Neutrophil (primary cell): ENCODE measurements around the gene ARRDC1.
"Not testable (repeated sequence)": the region's sequence is repeated elsewhere in the genome, so short reads cannot be mapped to it uniquely, and the experiment has no call there.

Experiments
- H3K27ac ChIP-seq: fragments of 200-600 bp; sonication (generic); 2 replicates; pipeline ENCODE4 v1.5.1; 2016; ENCODE audit warnings: mild to moderate bottlenecking, moderate library complexity
- H3K27me3 ChIP-seq: fragments of 200-600 bp; sonication (generic); 2 replicates; pipeline ENCODE4 v1.6.0; 2016; ENCODE audit warnings: mild to moderate bottlenecking
- H3K36me3 ChIP-seq: fragments of 200-600 bp; sonication (generic); 2 replicates; pipeline ENCODE4 v1.5.1; 2017
- H3K4me1 ChIP-seq, 2 experiments: fragments of 200-600 bp in 1 of 2; sonication (generic) in 1 of 2; 1 replicate in 1 of 2; 2 replicates in 1 of 2; pipeline versions ENCODE4 v1.5.1 to v1.6.1; 2013 to 2016; ENCODE audit warnings: low read depth in 1 of 2, low read length in 1 of 2, mild to moderate bottlenecking in 1 of 2, moderate library complexity in 1 of 2; ENCODE audit not compliant: control insufficient read depth in 1 of 2, insufficient read depth in 1 of 2
- H3K4me3 ChIP-seq, 2 experiments: fragments of 200-600 bp in 1 of 2; sonication (generic) in 1 of 2; 1 replicate in 1 of 2; 2 replicates in 1 of 2; pipeline ENCODE4 v1.5.1; 2013 to 2016; ENCODE audit warnings: low read depth in 1 of 2, low read length in 1 of 2, mild to moderate bottlenecking in 1 of 2, moderate library complexity in 1 of 2
- H3K9me3 ChIP-seq: fragments of 200-600 bp; sonication (generic); 2 replicates; pipeline ENCODE4 v1.5.1; 2016
- TF ChIP-seq, protein P1 (sequence below): fragments of 200-600 bp; sonication (generic); IDR thresholded peaks from 2 replicates; pipeline ENCODE4 v1.5.1; 2016; ENCODE audit warnings: antibody characterized with exemption

ARRDC1 gene

DNA sequence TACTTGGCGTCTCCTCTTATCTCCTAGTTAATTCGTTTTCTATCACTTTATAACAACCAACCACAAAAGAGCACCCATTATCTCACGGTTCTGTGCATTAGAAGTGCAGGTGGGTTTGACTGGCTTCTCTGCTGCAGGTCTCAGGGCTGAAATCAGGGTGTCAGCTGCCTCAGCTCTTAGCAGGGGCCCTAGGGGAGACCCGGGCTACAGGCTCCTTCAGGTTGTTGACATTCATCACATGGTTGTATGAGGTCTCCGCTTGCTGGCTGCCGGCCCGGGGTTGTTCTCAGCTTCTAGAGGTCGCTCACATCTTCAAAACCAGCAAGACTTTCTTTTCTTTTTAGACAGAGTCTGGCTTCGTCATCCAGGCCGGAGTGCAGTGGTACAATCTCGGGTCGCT, 12.3 kb upstream of the ARRDC1 start:
- peaks cover 4% of the 10 kb centered on the region for H3K27me3 ChIP-seq
- peaks cover 28 to 33% of the 10 kb centered on the region in 2 experiments for H3K4me1 ChIP-seq
- H3K36me3 ChIP-seq = no peaks in the 10 kb centered on the region
- H3K9me3 ChIP-seq = no peaks in the 10 kb centered on the region
- H3K27ac ChIP-seq = peak overlapping the region; percentile 50
- H3K4me3 ChIP-seq = peak overlapping the region in 1 of 2 experiments; percentile 15
- TF ChIP-seq, protein P1, sequence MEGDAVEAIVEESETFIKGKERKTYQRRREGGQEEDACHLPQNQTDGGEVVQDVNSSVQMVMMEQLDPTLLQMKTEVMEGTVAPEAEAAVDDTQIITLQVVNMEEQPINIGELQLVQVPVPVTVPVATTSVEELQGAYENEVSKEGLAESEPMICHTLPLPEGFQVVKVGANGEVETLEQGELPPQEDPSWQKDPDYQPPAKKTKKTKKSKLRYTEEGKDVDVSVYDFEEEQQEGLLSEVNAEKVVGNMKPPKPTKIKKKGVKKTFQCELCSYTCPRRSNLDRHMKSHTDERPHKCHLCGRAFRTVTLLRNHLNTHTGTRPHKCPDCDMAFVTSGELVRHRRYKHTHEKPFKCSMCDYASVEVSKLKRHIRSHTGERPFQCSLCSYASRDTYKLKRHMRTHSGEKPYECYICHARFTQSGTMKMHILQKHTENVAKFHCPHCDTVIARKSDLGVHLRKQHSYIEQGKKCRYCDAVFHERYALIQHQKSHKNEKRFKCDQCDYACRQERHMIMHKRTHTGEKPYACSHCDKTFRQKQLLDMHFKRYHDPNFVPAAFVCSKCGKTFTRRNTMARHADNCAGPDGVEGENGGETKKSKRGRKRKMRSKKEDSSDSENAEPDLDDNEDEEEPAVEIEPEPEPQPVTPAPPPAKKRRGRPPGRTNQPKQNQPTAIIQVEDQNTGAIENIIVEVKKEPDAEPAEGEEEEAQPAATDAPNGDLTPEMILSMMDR = no peak

DNA sequence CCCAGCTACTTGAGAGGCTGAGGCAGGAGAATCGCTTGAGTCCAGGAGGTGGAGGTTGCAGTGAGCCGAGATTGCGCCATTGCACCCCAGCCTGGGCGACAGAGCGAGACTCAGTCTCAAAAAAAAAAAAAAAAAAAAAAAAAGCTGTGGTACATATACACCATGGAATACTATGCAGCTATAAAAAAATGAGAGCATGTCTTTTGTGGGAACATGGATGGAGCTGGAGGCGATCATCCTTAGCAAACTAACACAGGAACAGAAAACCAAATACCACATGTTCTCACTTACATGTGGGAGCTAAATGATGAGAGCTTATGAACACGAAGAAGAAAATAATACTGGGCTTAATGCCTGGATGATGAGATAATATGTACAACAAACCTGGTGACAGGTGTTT, 8.9 kb upstream of the ARRDC1 start:
- not testable (repeated sequence) for H3K4me3 ChIP-seq, H3K9me3 ChIP-seq

DNA sequence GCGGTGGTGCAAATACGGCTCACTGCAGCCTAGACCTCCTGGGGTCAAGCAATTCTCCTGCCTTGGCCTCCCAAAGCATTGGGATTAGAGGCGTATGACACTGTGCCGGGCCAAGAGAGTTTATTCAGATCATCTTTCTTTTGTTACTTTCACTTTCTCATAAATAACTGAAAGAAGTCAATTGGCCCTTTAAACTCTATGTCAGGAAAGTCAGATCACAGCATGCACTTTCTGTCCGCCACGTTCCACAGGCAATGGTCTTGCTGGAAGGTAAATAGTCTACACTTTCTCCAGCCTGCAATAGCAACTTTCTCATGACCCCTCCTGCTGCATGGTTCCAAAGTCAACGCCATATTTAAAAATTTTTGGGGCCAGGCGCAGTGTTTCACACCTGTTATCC, 6.5 kb upstream of the ARRDC1 start:
- Histone ChIP-seq H3K27me3 (no peaks in the 10 kb centered on the region), H3K4me3 (no peak overlapping the region), H3K9me3 (no peaks in the 10 kb centered on the region), H3K27ac (no peak overlapping the region), H3K36me3 (no peaks in the 10 kb centered on the region), H3K4me1 (peaks cover 12 to 13% of the 10 kb centered on the region in 2 experiments)
- TF ChIP-seq, protein P1 = no peak

More for the DNA sequence above, 8.9 kb upstream of the ARRDC1 start:
- not testable (repeated sequence) for H3K27me3 ChIP-seq, H3K27ac ChIP-seq, H3K36me3 ChIP-seq
- H3K4me1 ChIP-seq = peaks cover 12 to 14% of the 10 kb centered on the region in 2 experiments

DNA sequence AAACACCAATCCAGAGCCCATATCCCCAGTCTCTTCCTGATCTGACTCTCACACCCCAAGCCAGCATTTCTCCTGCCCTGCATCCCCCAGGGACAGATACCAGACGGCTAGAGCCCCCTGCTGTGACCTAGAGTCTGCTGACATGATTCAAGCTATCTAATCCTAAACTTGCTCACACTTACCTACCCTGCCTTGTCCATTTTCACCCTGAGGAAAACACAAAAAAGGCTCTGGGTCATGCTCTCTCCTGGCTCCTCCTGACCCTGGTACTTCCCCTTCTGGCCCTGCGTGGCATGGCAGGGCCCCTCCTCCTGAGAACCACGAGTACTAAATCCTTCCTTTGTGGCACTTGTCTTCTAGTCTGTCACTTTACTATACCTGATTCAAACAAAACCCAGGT, 2.8 kb upstream of the ARRDC1 start:
- Histone ChIP-seq H3K9me3 (no peaks in the 10 kb centered on the region), H3K4me1 (peaks cover 29 to 37% of the 10 kb centered on the region in 2 experiments), H3K4me3 (no peak overlapping the region), H3K36me3 (no peaks in the 10 kb centered on the region), H3K27me3 (no peaks in the 10 kb centered on the region), H3K27ac (peak overlapping the region; percentile 59)
- TF ChIP-seq, protein P1 = peak; percentile 43

DNA sequence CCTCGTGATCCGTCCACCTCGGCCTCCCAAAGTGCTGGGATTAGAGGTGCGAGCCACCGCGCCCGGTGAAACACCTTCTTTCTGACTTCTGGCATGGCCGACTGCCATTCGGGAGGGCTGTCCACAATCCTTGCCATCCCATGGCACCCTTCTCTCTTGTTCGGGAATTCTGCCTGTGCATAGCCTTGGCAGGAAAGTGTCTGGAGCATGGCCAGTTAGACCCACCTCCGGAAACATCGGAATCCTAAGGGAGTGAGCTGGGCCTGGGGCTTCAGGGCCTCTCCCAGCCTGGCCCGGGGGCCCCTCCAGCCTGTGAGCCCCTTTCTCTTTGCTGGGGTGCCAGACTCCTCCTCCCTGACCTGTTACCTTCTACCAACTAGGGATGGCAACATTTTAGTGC, 1.6 kb upstream of the ARRDC1 start:
- Histone ChIP-seq H3K9me3 (no peaks in the 10 kb centered on the region), H3K36me3 (no peaks in the 10 kb centered on the region), H3K4me1 (peaks cover 41 to 49% of the 10 kb centered on the region in 2 experiments), H3K4me3 (no peak overlapping the region), H3K27me3 (no peaks in the 10 kb centered on the region), H3K27ac (peak overlapping the region; percentile 6)
- TF ChIP-seq, protein P1 = no peak

DNA sequence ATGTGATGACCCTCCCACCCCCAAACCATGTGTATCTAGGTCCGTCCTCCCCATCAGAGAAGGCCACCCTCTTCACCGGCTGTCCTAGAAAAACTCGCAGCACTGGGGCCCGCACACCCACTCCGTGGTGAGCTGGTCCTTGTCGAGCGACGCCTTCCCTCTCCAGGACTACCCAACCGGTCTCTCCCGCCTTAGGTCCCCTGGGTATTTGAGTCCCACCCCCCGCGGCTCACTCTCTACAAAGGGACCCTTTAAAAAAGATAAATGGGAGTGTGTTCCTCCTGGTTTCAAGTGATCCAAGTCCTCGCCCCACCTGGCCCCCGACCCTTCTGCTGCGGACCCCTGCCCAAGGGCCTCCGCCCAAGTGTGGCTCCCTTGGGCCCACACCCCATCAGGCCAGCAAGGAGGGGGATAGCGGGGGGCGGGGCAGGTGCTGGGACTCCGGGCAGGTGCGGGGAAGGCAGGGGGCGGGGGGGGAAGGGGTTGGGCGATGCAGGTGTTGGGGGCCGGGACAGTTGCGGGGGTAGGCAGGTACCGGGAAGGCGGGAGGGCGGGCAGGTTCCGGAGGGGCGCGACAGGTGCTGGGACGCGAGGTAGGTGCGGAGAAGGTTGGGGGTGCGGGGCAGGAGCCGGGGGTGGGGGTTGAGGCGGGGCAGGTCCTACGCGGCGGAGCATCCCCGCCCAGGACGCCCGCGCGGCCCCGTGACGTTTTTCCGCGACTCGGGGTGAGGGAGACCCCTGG, 970 bp upstream of the ARRDC1 start:
- no peaks in the 10 kb centered on the region for H3K27me3 ChIP-seq
- H3K27ac ChIP-seq = peak overlapping the region; percentile 94
- H3K4me3 ChIP-seq = peak overlapping the region; percentile 38 to 75
- peaks cover 47 to 55% of the 10 kb centered on the region in 2 experiments for H3K4me1 ChIP-seq
- H3K9me3 ChIP-seq = no peaks in the 10 kb centered on the region
- no peaks in the 10 kb centered on the region for H3K36me3 ChIP-seq
- TF ChIP-seq, protein P1 = no peak
